DMS79 treated with DMSO at 0.1 percent for 48 hours (cell line): Measurements from ENCODE around the gene AHCYL1.
"Not testable (repeated sequence)": the region's sequence is repeated elsewhere in the genome, so short reads cannot be mapped to it uniquely, and the experiment has no call there.

Source experiments
- DNase-seq: peaks from one replicate; lab custom pipeline; 2025; lab: John Stamatoyannopoulos, UW

The AHCYL1 gene

DNA sequence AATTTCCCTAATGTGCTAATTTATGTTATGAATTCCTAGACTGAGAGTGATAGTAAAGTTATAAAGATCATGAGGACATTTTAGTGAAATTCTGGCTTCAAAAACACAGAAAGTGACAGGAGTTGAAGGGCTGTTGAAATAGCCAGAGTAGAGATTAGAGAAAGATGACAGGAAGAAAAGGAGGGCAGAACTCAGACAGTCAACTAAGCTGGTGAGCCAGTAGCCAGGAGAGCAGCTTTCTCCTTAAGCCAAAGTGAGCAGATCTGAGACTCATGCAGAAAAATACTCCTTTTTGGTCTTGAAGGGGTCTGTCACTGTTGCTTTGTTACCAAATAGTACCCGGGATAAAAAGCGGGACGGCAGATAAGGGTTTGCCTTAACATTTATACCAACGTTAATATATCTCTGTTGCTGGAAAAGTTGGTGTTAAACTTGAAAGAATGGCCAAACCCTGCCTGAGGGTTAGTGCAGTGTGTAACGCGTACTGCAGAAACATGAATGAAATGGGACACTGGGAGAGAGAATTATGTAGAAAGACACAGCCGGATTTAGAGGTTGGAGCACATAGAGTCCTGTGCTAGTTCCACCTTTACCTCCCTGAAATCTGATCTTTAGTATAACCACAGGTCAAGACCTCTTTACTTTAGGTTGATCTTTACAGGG is 12.8 kb downstream of the AHCYL1 start:
- no peak for DNase-seq

DNA sequence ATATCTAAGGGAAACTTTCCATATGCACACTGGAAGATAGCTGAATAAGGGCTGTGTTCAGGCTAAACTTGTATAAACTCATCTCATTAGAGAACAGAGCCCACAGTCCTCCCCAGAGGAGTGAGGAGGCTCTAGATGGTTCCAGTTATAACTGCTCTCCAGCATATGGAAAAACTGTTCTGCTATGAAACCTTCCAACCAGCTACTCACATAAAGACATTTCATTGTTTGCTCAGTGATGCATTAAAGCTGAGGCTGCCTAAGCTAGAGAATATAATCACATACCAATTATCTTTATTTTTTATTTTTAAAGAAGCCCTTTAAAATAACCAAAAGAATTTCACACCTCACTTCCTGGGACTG is 13.3 kb downstream of the AHCYL1 start:
- DNase-seq: no peak

- no peak for DNase-seq
These were observed 18.1 kb downstream of the AHCYL1 start for GRCh38 chr1:110002695-110003094.

DNA sequence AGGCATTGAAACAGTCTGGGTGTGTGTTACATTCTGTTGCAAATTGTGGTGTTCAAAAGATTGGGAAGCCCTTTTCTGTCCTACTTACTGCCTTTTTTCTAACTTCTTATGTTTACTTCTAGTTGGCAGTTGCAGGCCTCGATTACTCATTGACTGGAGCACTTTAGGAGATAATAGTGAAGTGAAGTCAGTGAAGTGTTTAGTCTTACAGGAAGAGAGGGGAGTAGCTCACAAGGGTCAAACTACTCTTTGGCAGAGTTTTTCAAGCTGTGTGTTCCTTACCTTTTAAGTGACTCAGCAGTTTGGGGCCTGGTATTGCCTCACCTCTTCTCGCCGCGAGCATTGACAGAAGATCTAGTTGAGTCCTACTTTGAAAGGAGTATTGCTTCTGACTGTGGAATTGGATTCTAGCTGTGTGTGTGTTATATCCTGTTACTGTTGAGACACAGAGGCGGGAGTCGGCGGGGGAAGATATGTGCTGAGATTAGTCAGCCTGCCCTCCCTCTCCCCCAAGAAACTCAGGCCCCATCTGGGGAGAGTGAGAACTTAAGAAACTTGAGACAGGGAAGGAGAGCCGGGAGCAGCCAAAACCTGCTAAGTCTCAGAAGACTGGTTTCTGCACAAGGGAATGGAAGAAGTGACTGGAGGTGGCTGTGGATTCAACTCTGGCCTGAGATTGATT is 19.3 kb downstream of the AHCYL1 start:
- DNase-seq: peak; percentile 56

DNA sequence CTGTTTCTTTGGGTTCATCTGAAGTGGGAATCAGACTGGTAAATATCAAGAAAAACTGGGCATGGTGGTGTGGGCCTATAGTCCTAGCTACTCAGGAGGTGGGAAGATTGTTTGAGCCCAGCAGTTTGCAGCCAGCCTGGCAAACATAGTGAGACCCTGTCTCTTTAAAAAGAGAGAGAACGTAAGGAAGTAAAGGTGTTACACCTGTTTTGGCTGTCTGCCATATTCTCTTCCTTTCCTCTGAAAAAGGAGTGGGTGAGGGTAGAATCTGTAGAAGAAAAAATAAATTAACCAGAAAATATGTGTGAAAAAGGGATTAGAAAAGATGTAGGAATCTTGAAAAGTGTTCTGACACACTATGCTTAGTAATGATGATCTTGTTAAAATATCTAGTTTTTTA is 20.0 kb downstream of the AHCYL1 start:
- DNase-seq: no peak

GRCh38 chr1:110005971-110006370 is 21.4 kb downstream of the AHCYL1 start:
- DNase-seq: no peak

- DNase-seq: no peak
These were observed 22.0 kb downstream of the AHCYL1 start for GRCh38 chr1:110006516-110006915.

- DNase-seq: peak; percentile 77
These were observed 22.7 kb downstream of the AHCYL1 start for GRCh38 chr1:110007046-110007830.

DNA sequence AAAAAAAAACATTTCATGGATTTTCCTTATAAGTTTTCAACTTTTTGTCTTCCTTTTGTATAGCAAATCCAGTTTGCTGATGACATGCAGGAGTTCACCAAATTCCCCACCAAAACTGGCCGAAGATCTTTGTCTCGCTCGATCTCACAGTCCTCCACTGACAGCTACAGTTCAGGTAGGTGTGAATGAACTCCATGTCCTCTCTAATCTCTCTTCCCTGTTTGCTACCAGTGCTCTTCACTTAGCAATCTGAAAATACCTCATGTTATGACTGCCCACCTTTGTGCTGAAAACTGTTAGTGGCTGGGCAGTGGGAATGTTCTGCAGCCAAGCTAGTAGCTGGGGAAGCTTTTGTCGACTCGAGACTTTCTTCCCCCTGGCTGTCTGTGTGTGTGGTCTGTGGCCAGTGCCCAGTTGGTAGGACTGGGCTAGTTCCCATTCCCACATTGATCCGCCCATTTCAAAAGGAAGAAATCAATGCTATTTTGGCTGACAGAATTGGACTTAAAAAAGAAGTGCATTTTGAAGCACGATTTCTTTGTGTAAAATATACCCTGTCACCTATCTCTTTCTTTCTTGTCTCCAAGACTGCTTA is 24.5 kb downstream of the AHCYL1 start:
- DNase-seq: no peak

DNA sequence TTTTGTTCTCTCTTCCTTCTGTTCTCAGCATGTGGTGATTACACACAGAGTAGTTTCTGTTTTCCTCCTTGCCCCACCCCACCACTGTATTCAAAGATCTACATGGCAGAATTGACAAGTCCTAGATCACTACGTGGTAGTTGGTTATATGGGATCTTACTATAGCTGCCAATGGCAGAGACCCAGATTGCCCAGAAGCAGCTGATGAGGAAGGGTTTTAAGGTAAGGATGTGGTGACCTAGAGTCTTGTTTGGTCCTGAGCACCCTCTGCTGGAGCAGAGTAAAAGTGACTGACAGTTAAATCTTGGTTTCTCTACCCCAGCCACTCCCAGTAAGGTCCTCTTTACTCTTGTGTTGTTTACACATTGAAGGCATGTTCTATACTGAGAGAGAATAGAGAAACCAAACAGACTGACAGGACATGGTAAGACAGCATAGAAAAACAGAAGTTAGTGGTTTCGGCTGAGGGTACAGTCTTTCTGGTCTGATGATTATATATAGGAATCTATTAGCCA is 27.0 kb downstream of the AHCYL1 start:
- peak; percentile 5 for DNase-seq

- no peak for DNase-seq
These were observed 27.7 kb downstream of the AHCYL1 start for GRCh38 chr1:110012100-110012780.

DNA sequence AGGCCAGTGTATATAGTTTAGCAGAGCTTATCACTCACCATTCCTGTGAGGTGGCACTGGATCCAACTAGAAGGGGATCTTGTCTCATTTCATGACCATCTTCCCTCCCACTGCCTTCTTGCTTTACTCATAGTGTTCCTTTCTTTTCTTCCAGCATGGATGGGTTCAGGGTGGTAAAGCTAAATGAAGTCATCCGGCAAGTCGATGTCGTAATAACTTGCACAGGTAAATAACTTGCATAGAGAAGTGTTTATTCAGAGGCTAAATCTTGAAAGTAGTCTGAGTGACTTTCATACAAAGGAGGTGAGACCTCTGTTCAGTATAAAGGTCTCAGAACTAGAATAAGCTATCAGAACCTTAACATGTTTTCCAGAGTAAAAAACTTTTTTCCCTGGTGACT is 33.2 kb downstream of the AHCYL1 start:
- no peak for DNase-seq

GRCh38 chr1:110018396-110018795 is 33.8 kb downstream of the AHCYL1 start:
- DNase-seq: no peak

DNA sequence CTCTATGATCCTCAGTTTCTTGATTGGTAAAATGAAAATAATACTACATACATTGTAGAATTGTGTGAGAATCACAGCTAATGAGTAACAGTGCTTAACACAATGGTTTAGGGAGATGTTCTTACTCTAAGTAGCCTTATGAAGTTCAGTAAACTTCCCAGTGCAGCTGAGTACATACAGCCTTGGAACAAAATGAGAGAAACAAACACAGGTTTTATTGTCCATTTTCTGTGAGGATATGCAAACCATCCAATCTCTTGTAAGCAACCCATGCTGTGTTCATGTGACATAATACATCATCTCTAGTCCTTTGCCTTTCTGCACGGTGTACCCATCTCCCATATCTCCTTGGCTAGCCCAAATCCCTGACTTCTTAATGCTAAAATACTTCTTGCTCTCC is 35.2 kb downstream of the AHCYL1 start:
- DNase-seq: no peak

- DNase-seq: no peak
These were observed 36.7 kb downstream of the AHCYL1 start for GRCh38 chr1:110021285-110021684.

DNA sequence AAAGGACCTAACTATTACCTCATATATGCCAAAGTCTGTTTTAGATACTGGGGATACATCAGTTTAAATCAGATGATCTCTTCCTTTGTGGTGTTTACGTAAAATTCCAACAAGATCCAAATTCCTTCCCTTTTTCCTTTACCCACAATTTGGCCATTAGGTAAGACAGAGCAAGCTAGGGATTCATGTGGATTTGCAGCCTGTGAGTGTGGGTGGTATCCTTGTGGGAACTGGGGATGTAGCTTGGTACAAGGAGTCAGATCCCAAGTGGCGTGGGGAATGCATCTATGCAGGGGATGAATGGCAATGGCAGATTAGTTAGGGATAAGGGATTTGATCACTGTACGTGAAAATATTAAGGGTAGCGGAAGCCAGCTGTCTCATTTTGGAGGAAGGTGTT is 40.0 kb downstream of the AHCYL1 start:
- no peak for DNase-seq

DNA sequence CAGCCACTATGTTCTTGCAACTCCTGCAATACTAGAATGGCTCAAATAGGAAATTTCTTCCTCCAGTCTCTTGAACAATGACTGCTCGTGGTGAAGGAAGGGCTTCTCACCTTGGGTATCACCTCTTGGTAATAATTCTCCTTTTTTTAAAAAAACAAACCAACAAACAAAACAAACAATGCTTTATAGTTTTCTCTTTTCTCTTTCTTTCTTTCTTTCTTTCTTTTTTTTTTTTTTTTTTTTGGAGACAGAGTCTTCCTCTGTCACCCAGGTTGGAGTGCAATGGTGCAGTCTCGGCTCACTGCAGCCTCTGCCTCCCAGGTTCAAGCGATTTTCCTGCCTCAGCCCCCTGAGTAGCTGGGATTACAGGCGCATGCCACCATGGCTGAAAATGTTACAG is 46.1 kb downstream of the AHCYL1 start:
- not testable (repeated sequence) for DNase-seq

- DNase-seq: no peak
These were observed 47.8 kb downstream of the AHCYL1 start for GRCh38 chr1:110032327-110032726.

- DNase-seq: no peak
These were observed 48.9 kb downstream of the AHCYL1 start for GRCh38 chr1:110033421-110033820.

- DNase-seq: no peak
These were observed 49.5 kb downstream of the AHCYL1 start for GRCh38 chr1:110034040-110034450.

DNA sequence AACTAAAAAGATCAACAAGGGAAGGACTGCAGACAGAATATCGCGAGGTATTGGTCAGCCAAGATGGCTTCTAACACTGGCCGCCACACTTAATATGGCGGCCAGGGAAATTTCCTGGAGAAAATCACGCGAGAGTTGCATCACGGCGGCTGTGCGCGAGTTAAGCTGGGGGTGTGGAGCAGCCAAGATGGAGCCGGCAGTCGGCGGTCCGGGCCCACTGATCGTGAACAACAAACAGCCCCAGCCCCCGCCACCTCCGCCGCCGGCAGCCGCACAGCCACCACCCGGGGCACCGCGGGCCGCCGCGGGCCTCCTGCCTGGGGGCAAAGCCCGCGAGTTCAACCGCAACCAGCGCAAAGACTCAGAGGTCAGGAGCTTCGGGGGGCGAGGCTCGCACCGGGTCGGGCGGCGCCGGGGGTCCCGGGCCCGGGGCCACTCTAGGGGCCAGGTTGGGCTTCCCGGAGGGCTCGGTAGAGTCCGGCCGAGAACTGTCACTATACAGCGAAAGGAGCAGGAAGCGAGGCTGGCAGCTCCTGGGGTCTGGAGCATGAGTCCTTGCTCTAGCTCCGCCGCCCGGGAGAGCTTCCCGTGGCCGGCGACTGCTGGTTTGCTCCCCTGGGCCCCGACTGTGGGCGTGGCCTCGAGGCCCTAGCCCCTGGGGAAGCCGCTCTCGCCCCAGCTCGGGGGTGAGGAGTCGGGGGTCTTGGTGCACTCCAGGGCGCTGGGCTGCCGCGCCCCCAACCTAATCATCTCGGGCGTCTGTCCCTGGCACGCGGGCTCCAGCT is 50.1 kb downstream of the AHCYL1 start, which contains the start of gene STRIP1:
Gene STRIP1, plus strand, starts transcription at position 174 of the 785 bp plus-strand sequence. Its CDS starts 14 bp downstream, at position 188.
- peak; percentile 97 for DNase-seq
